A673 (cell line): ENCODE results near the gene COL13A1. TPM values are rescaled to one million over a fixed set of nuclear protein-coding genes. Genes with fewer than 3 reads are reported as not detected.

Experiments used
- BruUV-seq: library from RNA; stranded (reverse); fragments of 400-500 nt; replicated peaks from 2 replicates; lab custom pipeline; 2021; lab: Mats Ljungman, UMichigan
- CTCF ChIA-PET: fragments of 300-600 bp; sonication (Branson Sonifier 250); formaldehyde crosslinking; loops from one replicate; lab custom pipeline; 2022; ENCODE audit warnings: antibody characterized with exemption; lab: Charles Lee
- POLR2A ChIA-PET: fragments of 300-600 bp; sonication (Branson Sonifier 250); formaldehyde crosslinking; loops from one replicate; lab custom pipeline; 2022; ENCODE audit warnings: antibody characterized with exemption; ENCODE audit not compliant: low non-redundant PET; lab: Charles Lee
- DNase-seq: peaks from one replicate; pipeline ENCODE4 v3.0.0-alpha.2; 2015; ENCODE audit warnings: low spot score
- H3K27ac ChIP-seq: fragments of 200-600 bp; sonication (generic); 2 replicates; pipeline ENCODE4 v1.5.1; 2016; ENCODE audit warnings: mixed run types, low read depth, mild to moderate bottlenecking, mixed read lengths, antibody characterized with exemption, low read length; ENCODE audit not compliant: poor library complexity, severe bottlenecking
- H3K27me3 ChIP-seq: fragments of 200-600 bp; sonication (generic); replicated peaks from 2 replicates; pipeline ENCODE4 v1.6.1; 2017; ENCODE audit warnings: mixed run types, low read depth, mild to moderate bottlenecking, mixed read lengths, antibody characterized with exemption, low read length; ENCODE audit not compliant: insufficient read depth, poor library complexity
- H3K36me3 ChIP-seq: fragments of 200-600 bp; sonication (generic); 2 replicates; pipeline ENCODE4 v1.6.1; 2016; ENCODE audit warnings: mixed run types, mild to moderate bottlenecking, mixed read lengths, antibody characterized with exemption, low read length; ENCODE audit not compliant: insufficient read depth, poor library complexity, severe bottlenecking
- H3K4me1 ChIP-seq: fragments of 200-600 bp; sonication (generic); 2 replicates; pipeline ENCODE4 v1.6.1; 2017; ENCODE audit warnings: mixed run types, mild to moderate bottlenecking, mixed read lengths, antibody characterized with exemption, low read length; ENCODE audit not compliant: insufficient read depth, poor library complexity, severe bottlenecking
- H3K4me3 ChIP-seq: fragments of 200-600 bp; sonication (generic); 2 replicates; pipeline ENCODE4 v1.5.1; 2016; ENCODE audit warnings: low read depth, mixed run types, mild to moderate bottlenecking, mixed read lengths, low read length; ENCODE audit not compliant: poor library complexity, severe bottlenecking
- H3K9me3 ChIP-seq: fragments of 200-600 bp; sonication (generic); 2 replicates; pipeline ENCODE4 v1.6.1; 2016; ENCODE audit warnings: mixed run types, low read depth, mild to moderate bottlenecking, mixed read lengths, antibody characterized with exemption, low read length; ENCODE audit not compliant: poor library complexity, severe bottlenecking
- CTCF ChIP-seq: fragments of 300-800, 200-600 bp; sonication (generic); conservative IDR thresholded peaks from 2 replicates; pipeline ENCODE4 v1.5.1; 2017; ENCODE audit warnings: low read depth, mild to moderate bottlenecking, antibody characterized with exemption, low read length, moderate library complexity, mixed read lengths
- EZH2 ChIP-seq: fragments of 200-600 bp; sonication (generic); IDR thresholded peaks from 2 replicates; pipeline ENCODE4 v1.6.1; 2017; ENCODE audit warnings: borderline replicate concordance, low read depth, mild to moderate bottlenecking, mixed read lengths, antibody characterized with exemption, low read length; ENCODE audit not compliant: poor library complexity, severe bottlenecking
- intact Hi-C: fragments of 100-400 bp; cut with micrococcal nuclease; formaldehyde crosslinking; loops from one replicate; pipeline ENCODE4 v1.10.0; 2022; ENCODE audit not compliant: unreplicated experiment
- total RNA-seq: library from RNA; stranded (reverse); gene quantifications from 2 replicates; pipeline ENCODE4 v1.2.3, GENCODE V29; 2021

The COL13A1 gene
- total RNA-seq, 1 experiment from 2014 or later: 2.0 TPM

- intact Hi-C loops: no loop called here
- H3K9me3 ChIP-seq: no peaks in the 10 kb centered on the region
- TF ChIP-seq EZH2 (no peak), CTCF (no peak)
- ChIA-PET CTCF (no interaction called here), POLR2A (no interaction called here)
- no peak for DNase-seq
- H3K27ac ChIP-seq: no peak overlapping the region
- no peaks in the 10 kb centered on the region for H3K27me3 ChIP-seq
- BruUV-seq: no TSS peak
- no peaks in the 10 kb centered on the region for H3K36me3 ChIP-seq
- H3K4me3 ChIP-seq: no peak overlapping the region
- H3K4me1 ChIP-seq: no peaks in the 10 kb centered on the region
These were observed 76.3 kb downstream of the COL13A1 start for GRCh38 chr10:69878038-69878437.

- no peaks in the 10 kb centered on the region for H3K9me3 ChIP-seq
- H3K27ac ChIP-seq: no peak overlapping the region
- no peak for DNase-seq
- POLR2A ChIA-PET: no interaction called here
- H3K4me3 ChIP-seq: no peak overlapping the region
- no TSS peak for BruUV-seq
- no peaks in the 10 kb centered on the region for H3K4me1 ChIP-seq
- H3K27me3 ChIP-seq: no peaks in the 10 kb centered on the region
- H3K36me3 ChIP-seq: no peaks in the 10 kb centered on the region
- intact Hi-C loops: no loop called here
- TF ChIP-seq EZH2: no peak
- TF ChIP-seq CTCF: no peak
- CTCF ChIA-PET: no interaction called here
These were observed 77.2 kb downstream of the COL13A1 start for GRCh38 chr10:69878951-69879350.

DNA sequence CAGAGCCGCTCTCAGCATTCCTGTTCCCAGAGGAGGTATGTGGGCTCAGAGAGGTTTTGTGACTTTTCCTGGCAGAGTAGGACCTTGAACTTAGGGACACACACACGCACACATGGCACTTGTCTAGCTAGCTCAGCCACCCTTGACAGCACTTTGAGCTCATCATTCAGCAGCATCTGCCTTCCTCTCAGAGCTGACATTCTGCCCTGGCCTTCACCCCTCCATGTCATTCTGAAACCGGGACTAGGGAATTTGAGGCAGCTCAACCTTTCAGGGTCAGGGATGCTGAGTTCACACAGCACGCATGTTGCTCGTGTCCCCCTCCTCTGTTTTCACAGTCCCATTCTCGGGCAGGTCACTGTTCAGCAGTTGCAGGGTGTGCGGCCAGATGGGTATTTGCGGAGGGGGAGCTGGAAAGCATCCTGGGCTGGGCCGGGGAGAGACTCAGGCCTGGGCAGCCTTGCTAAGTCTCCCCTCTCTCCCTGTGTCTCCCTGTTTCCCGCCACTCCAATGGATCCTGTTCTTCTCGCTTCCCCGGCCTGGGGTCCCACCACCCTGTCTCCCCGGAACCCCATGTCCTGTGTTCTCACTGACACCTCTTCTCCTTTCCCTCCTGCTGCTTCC, 78.0 kb downstream of the COL13A1 start:
- Histone ChIP-seq H3K27ac (no peak overlapping the region), H3K36me3 (no peaks in the 10 kb centered on the region), H3K4me1 (no peaks in the 10 kb centered on the region), H3K4me3 (no peak overlapping the region), H3K27me3 (no peaks in the 10 kb centered on the region), H3K9me3 (no peaks in the 10 kb centered on the region)
- TF ChIP-seq EZH2: no peak
- TF ChIP-seq CTCF: no peak
- no TSS peak for BruUV-seq
- POLR2A ChIA-PET: no interaction called here
- CTCF ChIA-PET: no interaction called here
- no peak for DNase-seq
- intact Hi-C loops: no loop called here
